HCT116 (cell line): Measurements from ENCODE around the gene ATAT1. TPM values are rescaled to one million over a fixed set of nuclear protein-coding genes. Genes with fewer than 3 reads are reported as not detected.

Experiments
- ATAC-seq: fragments of 200-7000 bp; cut with Tn5 transposase; 2 replicates; pipeline ENCODE4 v1.9.1; 2020; ENCODE audit warnings: mild to moderate bottlenecking, moderate library complexity
- BruUV-seq: library from RNA; stranded (reverse); fragments of 400-500 nt; replicated peaks from 2 replicates; lab custom pipeline; 2021; lab: Mats Ljungman, UMichigan
- CTCF ChIA-PET: fragments of 300-600 bp; sonication (Branson Sonifier 250); formaldehyde crosslinking; loops from one replicate; lab custom pipeline; 2021; ENCODE audit warnings: antibody characterized with exemption; lab: Charles Lee
- POLR2A ChIA-PET: fragments of 300-600, 350-600 bp; sonication (Branson Sonifier 250); formaldehyde crosslinking; loops from one replicate; lab custom pipeline; 2021; ENCODE audit warnings: antibody characterized with exemption; lab: Charles Lee
- RAD21 ChIA-PET, 2 experiments: fragments of 300-600 bp; sonication (Branson Sonifier 250); formaldehyde crosslinking; loops; one replicate each; lab custom pipeline; 2023; ENCODE audit warnings: low total read pairs in 2 of 2; ENCODE audit not compliant: uncharacterized antibody in 2 of 2, unreplicated experiment in 2 of 2, low non-redundant PET in 1 of 2; lab: Charles Lee
- DNase-seq: peaks from one replicate; pipeline ENCODE4 v3.0.0-alpha.2; 2010; ENCODE audit warnings: low read depth, low spot score
- H2AFZ ChIP-seq: fragments of 200-600 bp; shearing (Covaris generic), sonication (generic); 2 replicates; pipeline ENCODE4 v1.6.1; 2017; ENCODE audit warnings: low read depth, mixed run types, mixed read lengths, antibody characterized with exemption, low read length; ENCODE audit not compliant: poor library complexity, severe bottlenecking
- H3K27ac ChIP-seq: 2 replicates; pipeline ENCODE4 v1.5.1; 2012; ENCODE audit warnings: low read depth, low read length
- H3K27me3 ChIP-seq: fragments of 200-600 bp; sonication (generic); 2 replicates; pipeline ENCODE4 v1.6.1; 2016; ENCODE audit warnings: mixed run types, low read length, mixed read lengths; ENCODE audit not compliant: insufficient read depth
- H3K36me3 ChIP-seq, 2 experiments: fragments of 200-500 bp in 1 of 2; fragments of 200-600 bp in 1 of 2; sonication (Bioruptor generic) in 1 of 2; sonication (generic) in 1 of 2; 2 replicates each; pipeline versions ENCODE4 v1.5.1 to v1.6.1; 2014 to 2016; ENCODE audit warnings: low read length in 2 of 2, inconsistent platforms in 1 of 2, mixed read lengths in 1 of 2, mixed run types in 1 of 2; ENCODE audit not compliant: insufficient read depth in 2 of 2, control insufficient read depth in 1 of 2
- H3K4me1 ChIP-seq, 2 experiments: fragments of 200-600 bp in 1 of 2; sonication (generic) in 1 of 2; 2 replicates each; pipeline versions ENCODE4 v1.5.1 to v1.6.1; 2012 to 2017; ENCODE audit warnings: low read length in 2 of 2, inconsistent platforms in 1 of 2, mild to moderate bottlenecking in 1 of 2, mixed read lengths in 1 of 2, mixed run types in 1 of 2, moderate library complexity in 1 of 2; ENCODE audit not compliant: insufficient read depth in 2 of 2, control insufficient read depth in 1 of 2
- H3K4me2 ChIP-seq: fragments of 200-600 bp; sonication (generic); 2 replicates; pipeline ENCODE4 v1.6.1; 2017; ENCODE audit warnings: mixed run types, low read length, mixed read lengths
- H3K4me3 ChIP-seq, 2 experiments: fragments of 200-600 bp in 1 of 2; sonication (generic) in 1 of 2; replicated peaks in 1 of 2; 2 replicates each; pipeline ENCODE4 v1.5.1; 2011 to 2016; ENCODE audit warnings: low read length in 2 of 2, control low read depth in 1 of 2, low read depth in 1 of 2, mild to moderate bottlenecking in 1 of 2, mixed read lengths in 1 of 2, mixed run types in 1 of 2
- H3K79me2 ChIP-seq: fragments of 200-600 bp; sonication (generic); 2 replicates; pipeline ENCODE4 v1.6.1; 2017; ENCODE audit warnings: mild to moderate bottlenecking, mixed run types, low read length, moderate library complexity, mixed read lengths; ENCODE audit not compliant: insufficient read depth
- H3K9ac ChIP-seq: fragments of 200-600 bp; sonication (generic); 2 replicates; pipeline ENCODE4 v1.6.1; 2016; ENCODE audit warnings: low read length, mixed read lengths
- H3K9me2 ChIP-seq: fragments of 200-600 bp; sonication (generic), shearing (Covaris generic); 2 replicates; pipeline ENCODE4 v1.6.1; 2017; ENCODE audit warnings: mixed run types, mild to moderate bottlenecking, moderate library complexity; ENCODE audit not compliant: insufficient read depth
- H3K9me3 ChIP-seq, 2 experiments: fragments of 200-500 bp in 1 of 2; fragments of 200-600 bp in 1 of 2; sonication (Bioruptor generic) in 1 of 2; sonication (generic) in 1 of 2; 2 replicates each; pipeline ENCODE4 v1.6.1; 2014 to 2017; ENCODE audit warnings: low read length in 2 of 2, mixed read lengths in 2 of 2, inconsistent platforms in 1 of 2, low read depth in 1 of 2, mild to moderate bottlenecking in 1 of 2, mixed run types in 1 of 2, moderate library complexity in 1 of 2; ENCODE audit not compliant: control insufficient read depth in 1 of 2, insufficient read depth in 1 of 2
- H4K20me1 ChIP-seq: fragments of 200-600 bp; sonication (generic), shearing (Covaris generic); 2 replicates; pipeline ENCODE4 v1.6.1; 2017; ENCODE audit warnings: mixed run types, mild to moderate bottlenecking, moderate library complexity; ENCODE audit not compliant: insufficient read depth
- CEBPB ChIP-seq: IDR thresholded peaks from 2 replicates; pipeline ENCODE4 v1.6.1; 2012; ENCODE audit warnings: low read depth
- EGR1 ChIP-seq: IDR thresholded peaks from 2 replicates; pipeline ENCODE4 v1.6.1; 2012; ENCODE audit warnings: low read depth
- ELF1 ChIP-seq: IDR thresholded peaks from 2 replicates; pipeline ENCODE4 v1.6.1; 2012; ENCODE audit warnings: low read depth, borderline replicate concordance
- POLR2AphosphoS5 ChIP-seq: IDR thresholded peaks from 2 replicates; pipeline ENCODE4 v1.6.1; 2011; ENCODE audit warnings: mild to moderate bottlenecking, low read depth, low read length, moderate library complexity
- TCF7L2 ChIP-seq: IDR thresholded peaks from 2 replicates; pipeline ENCODE4 v1.7.0; 2011; ENCODE audit warnings: borderline replicate concordance, inconsistent platforms; ENCODE audit not compliant: insufficient read depth, insufficient read length; ENCODE audit errors: extremely low read depth
- ZFX ChIP-seq: fragments of 450-650 bp; IDR thresholded peaks from 2 replicates; pipeline ENCODE4 v1.6.1; 2017
- intact Hi-C: fragments of 100-400 bp; cut with micrococcal nuclease; formaldehyde crosslinking; loops from 2 replicates; pipeline ENCODE4 v1.10.0; 2022
- total RNA-seq: library from RNA; stranded (reverse); gene quantifications from one replicate; pipeline ENCODE4 v1.2.1, GENCODE V29; 2021; ENCODE audit not compliant: unreplicated experiment

The ATAT1 gene
- total RNA-seq, 1 experiment from 2014 or later: 19.8 TPM

DNA sequence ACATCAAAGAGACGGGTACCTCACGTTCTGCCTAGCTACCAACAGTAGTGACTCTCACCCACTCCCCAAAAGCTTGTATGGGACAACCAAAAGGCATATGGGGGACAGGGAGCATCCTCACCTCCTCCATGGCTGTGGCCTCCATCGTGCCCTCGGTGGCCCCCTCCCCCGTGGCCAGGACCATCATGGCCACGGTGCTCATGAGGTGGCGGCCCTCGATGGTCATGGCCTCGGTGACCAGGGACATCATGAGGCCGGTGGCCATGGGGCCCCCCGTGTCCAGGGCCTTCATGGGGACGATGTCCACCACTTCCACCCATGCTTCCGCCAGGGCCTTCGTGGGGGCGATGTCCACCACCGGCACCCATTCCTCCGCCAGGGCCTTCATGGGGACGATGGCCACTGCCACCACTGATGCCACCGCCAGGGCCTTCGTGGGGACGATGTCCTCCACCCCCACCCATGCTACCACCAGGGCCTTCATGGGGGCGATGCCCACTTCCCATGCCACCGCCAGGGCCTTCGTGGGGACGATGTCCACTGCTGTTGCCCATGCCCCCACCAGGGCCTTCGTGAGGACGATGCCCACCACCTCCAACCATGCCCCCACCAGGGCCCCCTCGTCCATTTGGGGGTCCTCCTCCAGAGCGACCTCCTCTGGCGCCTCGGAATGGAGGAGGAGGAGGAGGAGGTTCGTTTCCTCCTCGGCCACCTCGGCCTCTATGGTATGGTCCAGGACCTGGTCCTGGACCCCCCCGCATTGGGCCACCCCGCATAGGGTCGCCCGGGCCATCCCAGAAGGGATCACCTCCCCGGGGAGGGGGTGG is 24.6 kb upstream of the ATAT1 start (continued):
- TF ChIP-seq TCF7L2: no peak
- TF ChIP-seq CEBPB: no peak
- TF ChIP-seq ZFX: no peak
- no peak for TF ChIP-seq ELF1

DNA sequence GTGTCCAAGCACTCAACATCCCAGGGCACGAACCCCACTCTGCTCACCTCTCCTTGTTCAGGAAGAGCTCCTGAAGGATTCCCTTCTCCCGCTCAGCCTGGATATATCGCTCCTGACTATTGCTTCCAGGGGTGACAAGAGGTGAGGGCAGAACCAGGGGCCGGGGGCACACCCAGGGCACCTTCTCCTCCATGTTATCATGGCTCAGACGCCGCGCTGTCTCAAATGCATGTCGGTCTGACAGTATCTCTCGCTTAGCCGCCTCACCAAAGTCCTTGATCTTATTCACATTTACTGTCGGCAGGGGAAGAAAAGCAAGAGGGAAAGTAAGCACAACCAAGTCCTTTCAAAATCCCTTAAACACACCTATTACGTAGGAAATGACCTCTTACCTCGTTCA is 22.7 kb upstream of the ATAT1 start:
- TF ChIP-seq EGR1 (no peak), POLR2AphosphoS5 (no peak)
- Histone ChIP-seq H3K79me2 (peaks cover 27% of the 10 kb centered on the region), H4K20me1 (0 out of 2 replicates have a peak, but pooled peaks cover 4% of the 10 kb centered on the region), H3K4me1 (peaks cover 0 to under 1% of the 10 kb centered on the region in 2 experiments; a peak in 1 of 4 replicates), H3K9ac (no peak overlapping the region), H3K9me3 (no peaks in the 10 kb centered on the region), H3K27ac (no peak overlapping the region), H3K36me3 (peaks cover 60 to 76% of the 10 kb centered on the region in 2 experiments), H3K9me2 (no peaks in the 10 kb centered on the region), H3K4me2 (no peak overlapping the region), H2AFZ (no peak overlapping the region), H3K27me3 (no peaks in the 10 kb centered on the region), H3K4me3 (no peak overlapping the region)
- intact Hi-C loops: no loop called here
- TSS peak; percentile 5 for BruUV-seq
- DNase-seq (no peak), ATAC-seq (no peak)
- POLR2A ChIA-PET: interaction anchor here (1.5 to 2.3 kb wide), 3 partner anchors 9 to 12 kb away, joined by 4 to 7 read pairs (median 6); no protein-coding TSS in a partner anchor
- CTCF ChIA-PET: interaction anchor here (1.2 kb wide), 1 partner anchor 127 kb away, joined by 3 read pairs; no protein-coding TSS in a partner anchor
- RAD21 ChIA-PET: no interaction called here
